GM19025 (cell line): ENCODE measurements around the gene CHCT1.
"Not testable (repeated sequence)": the region's sequence is repeated elsewhere in the genome, so short reads cannot be mapped to it uniquely, and the experiment has no call there.

Source experiments
- ATAC-seq: cut with Tn5 transposase; IDR thresholded peaks from one replicate; pipeline ENCODE4 v1.9.1; 2021; ENCODE audit warnings: mild to moderate bottlenecking, low read depth, moderate library complexity; ENCODE audit not compliant: unreplicated experiment

The CHCT1 gene

GRCh38 chr17:60422162-60422665, at the start of gene CHCT1:
TSS of gene CHCT1 (plus strand) at chr17:60422489. CDS start at chr17:60422593, 104 bp downstream.
- no peak for ATAC-seq

- ATAC-seq, result no peak
Measured at GRCh38 chr17:60372790-60373483, 49.4 kb upstream of the CHCT1 start.

GRCh38 chr17:60378187-60378586, 44.1 kb upstream of the CHCT1 start:
- ATAC-seq, result not testable (repeated sequence)

GRCh38 chr17:60379461-60379860, 42.8 kb upstream of the CHCT1 start:
- ATAC-seq, result not testable (repeated sequence)

GRCh38 chr17:60381958-60382357, 40.3 kb upstream of the CHCT1 start:
- no peak for ATAC-seq

- ATAC-seq, result no peak
Measured at GRCh38 chr17:60383379-60383778, 38.9 kb upstream of the CHCT1 start.

GRCh38 chr17:60384921-60385320, 37.4 kb upstream of the CHCT1 start:
- not testable (repeated sequence) for ATAC-seq

GRCh38 chr17:60386147-60387058, 35.9 kb upstream of the CHCT1 start:
- ATAC-seq, result no peak

- no peak for ATAC-seq
Measured at GRCh38 chr17:60387666-60388065, 34.6 kb upstream of the CHCT1 start.

- ATAC-seq, result no peak
Measured at GRCh38 chr17:60388742-60389141, 33.5 kb upstream of the CHCT1 start.

GRCh38 chr17:60390186-60390585, 32.1 kb upstream of the CHCT1 start:
- ATAC-seq, result no peak

- no peak for ATAC-seq
Measured at GRCh38 chr17:60390925-60391470, 31.3 kb upstream of the CHCT1 start.

GRCh38 chr17:60391471-60392041, 30.7 kb upstream of the CHCT1 start:
- ATAC-seq, result peak; percentile 10

- ATAC-seq, result peak; percentile 88
Measured at GRCh38 chr17:60392042-60392844, 30.0 kb upstream of the CHCT1 start, which contains the start of gene USP32. TSS of gene USP32 (minus strand) at chr17:60392133. CDS start at chr17:60391939, 194 bp downstream.

- no peak for ATAC-seq
Measured at GRCh38 chr17:60392845-60393702, 29.2 kb upstream of the CHCT1 start.

GRCh38 chr17:60393840-60394723, 28.2 kb upstream of the CHCT1 start:
- no peak for ATAC-seq

- ATAC-seq, result no peak
Measured at GRCh38 chr17:60395508-60396065, 26.7 kb upstream of the CHCT1 start.

- no peak for ATAC-seq
Measured at GRCh38 chr17:60396412-60396811, 25.9 kb upstream of the CHCT1 start.
